NCI-H748 treated with DMSO at 0.1 percent for 48 hours (cell line): ENCODE measurements around the gene SBF1.
"Not testable (repeated sequence)": the region's sequence is repeated elsewhere in the genome, so short reads cannot be mapped to it uniquely, and the experiment has no call there.

Source experiments
- DNase-seq: peaks from one replicate; lab custom pipeline; 2025; lab: John Stamatoyannopoulos, UW

SBF1 gene, protein sequence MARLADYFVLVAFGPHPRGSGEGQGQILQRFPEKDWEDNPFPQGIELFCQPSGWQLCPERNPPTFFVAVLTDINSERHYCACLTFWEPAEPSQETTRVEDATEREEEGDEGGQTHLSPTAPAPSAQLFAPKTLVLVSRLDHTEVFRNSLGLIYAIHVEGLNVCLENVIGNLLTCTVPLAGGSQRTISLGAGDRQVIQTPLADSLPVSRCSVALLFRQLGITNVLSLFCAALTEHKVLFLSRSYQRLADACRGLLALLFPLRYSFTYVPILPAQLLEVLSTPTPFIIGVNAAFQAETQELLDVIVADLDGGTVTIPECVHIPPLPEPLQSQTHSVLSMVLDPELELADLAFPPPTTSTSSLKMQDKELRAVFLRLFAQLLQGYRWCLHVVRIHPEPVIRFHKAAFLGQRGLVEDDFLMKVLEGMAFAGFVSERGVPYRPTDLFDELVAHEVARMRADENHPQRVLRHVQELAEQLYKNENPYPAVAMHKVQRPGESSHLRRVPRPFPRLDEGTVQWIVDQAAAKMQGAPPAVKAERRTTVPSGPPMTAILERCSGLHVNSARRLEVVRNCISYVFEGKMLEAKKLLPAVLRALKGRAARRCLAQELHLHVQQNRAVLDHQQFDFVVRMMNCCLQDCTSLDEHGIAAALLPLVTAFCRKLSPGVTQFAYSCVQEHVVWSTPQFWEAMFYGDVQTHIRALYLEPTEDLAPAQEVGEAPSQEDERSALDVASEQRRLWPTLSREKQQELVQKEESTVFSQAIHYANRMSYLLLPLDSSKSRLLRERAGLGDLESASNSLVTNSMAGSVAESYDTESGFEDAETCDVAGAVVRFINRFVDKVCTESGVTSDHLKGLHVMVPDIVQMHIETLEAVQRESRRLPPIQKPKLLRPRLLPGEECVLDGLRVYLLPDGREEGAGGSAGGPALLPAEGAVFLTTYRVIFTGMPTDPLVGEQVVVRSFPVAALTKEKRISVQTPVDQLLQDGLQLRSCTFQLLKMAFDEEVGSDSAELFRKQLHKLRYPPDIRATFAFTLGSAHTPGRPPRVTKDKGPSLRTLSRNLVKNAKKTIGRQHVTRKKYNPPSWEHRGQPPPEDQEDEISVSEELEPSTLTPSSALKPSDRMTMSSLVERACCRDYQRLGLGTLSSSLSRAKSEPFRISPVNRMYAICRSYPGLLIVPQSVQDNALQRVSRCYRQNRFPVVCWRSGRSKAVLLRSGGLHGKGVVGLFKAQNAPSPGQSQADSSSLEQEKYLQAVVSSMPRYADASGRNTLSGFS (N-terminal part only)

DNA sequence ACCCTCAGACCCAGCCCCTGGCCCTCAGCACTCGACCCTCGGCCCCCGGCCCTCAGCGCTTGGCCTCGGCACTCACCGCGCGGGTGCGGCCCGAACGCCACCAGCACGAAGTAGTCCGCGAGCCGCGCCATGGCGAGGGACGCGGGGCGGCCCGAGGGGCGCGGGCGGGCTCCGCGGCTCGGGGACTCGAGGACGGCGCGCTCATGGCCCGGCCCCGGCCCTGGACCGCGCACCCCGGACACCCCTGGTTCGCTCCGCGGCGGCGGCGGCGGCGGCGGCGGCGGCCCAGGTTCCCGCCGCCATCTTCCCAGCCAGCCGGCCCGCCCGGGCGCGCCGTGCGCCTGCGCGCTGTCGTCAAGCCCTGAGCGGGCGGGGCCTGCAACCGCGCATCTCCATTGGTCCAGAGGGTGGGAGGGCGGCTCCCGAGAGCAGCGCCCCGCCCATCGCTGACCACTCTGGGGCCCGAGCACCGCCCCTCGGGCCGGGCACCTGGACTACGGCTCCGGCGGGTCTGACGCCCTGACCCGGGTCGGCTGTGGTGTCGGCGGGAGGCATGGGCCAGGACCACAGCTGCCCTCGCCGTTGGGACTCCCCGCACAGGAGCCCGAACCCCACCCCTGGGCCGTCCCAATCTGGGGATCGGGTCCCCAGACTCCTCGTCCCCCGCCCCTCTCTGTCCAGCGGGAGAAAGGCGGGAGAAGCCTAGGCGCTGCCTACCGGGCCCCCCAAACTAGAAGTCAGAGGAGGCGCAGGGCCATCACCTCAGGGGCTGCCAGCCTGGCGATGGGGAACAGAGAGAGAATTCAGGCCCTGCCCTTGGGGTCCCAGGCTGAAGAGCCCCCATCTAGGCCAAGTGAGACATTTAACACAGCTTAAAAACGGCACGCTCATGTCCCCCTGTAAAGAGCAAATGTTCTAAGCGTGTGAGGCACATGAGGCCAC is at the start of gene SBF1:
Gene SBF1, minus strand, starts transcription at position 326 of the 942 bp plus-strand sequence. Its CDS starts 195 bp downstream, at position 131.
- DNase-seq = peak; percentile 77

DNA sequence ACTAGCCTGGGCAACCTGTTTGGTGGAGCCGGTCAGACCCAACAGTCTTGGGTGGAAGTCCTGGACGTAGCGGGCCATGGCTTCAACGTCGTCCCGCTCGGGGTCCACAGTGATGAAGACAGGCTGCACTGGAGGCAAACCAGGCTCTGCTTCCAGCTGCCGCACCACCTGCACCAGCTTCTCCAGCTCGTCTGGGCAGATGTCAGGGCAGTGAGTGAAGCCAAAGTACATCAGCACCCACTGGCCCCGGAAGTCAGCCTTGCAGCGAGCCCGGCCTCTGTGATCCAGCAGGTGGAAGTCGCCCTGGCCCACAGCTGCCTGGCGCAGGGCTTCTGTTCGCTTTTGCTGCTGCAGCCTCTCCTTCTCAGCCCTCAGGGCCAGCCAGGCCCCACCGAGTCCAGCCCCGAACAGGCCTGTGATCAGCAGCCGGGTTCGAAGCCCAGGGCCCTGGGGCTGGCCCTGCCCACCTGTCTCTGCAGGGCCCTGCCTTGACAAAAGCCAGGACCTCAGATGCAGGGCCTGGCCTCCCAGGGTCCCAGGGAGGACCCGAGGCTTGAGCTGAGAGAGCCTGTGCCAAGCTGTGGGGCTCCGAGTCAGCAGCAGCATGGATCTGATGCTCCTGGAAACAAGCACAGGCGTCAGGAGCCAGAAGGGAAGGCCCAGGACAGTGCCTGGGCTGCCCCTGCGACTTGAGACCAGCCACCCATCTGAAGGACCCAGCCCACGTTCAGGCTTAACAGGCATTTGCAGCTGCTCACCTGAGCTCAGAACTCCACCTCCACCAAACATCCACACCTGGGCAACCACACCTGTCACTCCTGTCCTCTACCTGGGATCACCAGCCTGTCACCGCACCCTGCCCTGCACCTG is 49.2 kb upstream of the SBF1 start:
- no peak for DNase-seq

DNA sequence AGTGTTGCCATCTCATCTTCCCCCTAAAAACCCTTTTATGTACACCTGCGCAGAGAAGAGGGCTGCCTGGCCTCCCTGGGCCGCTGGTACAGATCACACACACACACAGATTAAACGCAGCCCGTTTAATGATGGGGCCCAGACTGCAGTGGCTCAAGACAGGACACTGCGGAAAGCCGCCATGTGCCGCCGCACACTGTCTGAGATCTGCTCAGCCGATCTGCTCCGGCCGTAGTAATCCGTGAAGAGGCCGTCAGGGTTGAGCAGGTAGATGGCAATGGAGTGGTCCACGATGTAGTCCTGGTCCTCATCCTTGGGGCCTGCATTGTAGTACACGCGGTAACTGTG is 48.6 kb upstream of the SBF1 start:
- DNase-seq = no peak

DNA sequence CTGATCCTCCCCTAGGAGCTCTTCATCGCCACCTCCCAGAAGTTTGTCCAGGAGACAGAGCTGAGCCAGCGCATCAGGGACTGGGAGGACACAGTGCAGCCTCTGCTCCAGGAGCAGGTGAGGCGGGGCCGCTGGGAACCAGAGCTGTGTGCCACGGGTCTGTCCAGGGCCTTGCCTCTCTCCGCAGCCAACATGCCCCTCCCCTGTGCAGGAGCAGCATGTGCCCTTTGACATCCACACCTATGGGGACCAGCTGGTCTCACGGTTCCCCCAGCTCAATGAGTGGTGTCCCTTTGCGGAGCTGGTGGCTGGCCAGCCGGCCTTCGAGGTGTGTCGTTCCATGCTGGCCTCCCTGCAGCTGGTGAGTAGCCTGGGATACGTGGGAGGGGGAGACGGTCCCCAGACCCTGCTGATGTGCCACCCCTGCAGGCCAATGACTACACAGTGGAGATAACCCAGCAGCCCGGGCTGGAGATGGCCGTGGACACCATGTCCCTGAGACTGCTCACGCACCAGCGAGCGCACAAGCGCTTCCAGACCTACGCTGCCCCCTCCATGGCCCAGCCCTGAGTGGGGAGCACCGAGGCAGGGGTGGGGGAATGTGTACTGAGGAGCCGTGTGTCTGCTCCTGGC is 48.1 kb upstream of the SBF1 start:
- DNase-seq = no peak

DNA sequence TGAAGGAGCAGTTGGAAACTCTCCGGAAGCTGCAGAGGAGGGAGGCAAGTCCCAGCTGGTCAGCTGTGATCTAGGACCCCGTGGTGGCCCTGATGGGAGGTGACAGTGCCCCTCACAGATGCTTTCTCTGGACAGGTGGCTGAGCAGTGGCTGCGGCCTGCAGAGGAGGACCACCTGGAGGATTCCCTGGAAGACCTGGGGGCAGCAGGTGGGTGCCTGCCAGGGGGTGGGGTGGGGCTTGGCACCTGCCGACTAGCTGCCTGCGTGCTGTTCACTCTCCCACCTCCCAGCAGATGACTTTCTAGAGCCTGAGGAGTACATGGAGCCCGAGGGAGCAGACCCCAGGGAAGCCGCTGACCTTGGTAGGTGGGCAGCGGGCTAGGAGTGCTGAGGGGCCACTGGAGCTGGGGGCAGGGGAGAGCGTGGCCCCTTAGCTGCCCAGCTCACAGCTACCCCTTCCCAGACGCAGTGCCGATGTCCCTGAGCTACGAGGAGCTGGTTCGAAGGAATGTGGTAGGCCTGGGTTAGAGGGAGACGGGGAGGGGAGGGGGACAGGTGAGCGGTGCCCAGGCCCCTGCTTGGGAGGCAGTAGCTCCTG is 47.5 kb upstream of the SBF1 start:
- no peak for DNase-seq

DNA sequence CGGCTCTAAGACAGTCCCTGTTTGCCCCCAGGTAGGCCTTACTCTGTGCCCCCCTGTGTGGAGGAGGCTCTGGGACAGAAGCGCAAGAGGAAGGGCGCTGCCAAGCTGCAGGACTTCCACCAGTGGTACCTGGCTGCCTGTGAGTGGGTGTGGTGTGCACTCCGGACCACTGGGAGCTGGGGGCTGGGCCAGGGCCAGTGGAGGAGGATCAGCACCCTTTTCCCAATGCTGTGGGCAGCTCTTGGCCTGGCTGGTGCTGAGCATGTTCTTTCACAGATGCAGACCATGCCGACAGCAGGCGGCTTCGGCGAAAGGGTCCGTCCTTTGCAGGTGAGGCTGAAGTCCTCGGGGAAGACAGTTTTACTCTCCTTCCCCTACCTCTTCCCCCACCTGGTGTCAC is 46.9 kb upstream of the SBF1 start:
- DNase-seq = no peak

DNA sequence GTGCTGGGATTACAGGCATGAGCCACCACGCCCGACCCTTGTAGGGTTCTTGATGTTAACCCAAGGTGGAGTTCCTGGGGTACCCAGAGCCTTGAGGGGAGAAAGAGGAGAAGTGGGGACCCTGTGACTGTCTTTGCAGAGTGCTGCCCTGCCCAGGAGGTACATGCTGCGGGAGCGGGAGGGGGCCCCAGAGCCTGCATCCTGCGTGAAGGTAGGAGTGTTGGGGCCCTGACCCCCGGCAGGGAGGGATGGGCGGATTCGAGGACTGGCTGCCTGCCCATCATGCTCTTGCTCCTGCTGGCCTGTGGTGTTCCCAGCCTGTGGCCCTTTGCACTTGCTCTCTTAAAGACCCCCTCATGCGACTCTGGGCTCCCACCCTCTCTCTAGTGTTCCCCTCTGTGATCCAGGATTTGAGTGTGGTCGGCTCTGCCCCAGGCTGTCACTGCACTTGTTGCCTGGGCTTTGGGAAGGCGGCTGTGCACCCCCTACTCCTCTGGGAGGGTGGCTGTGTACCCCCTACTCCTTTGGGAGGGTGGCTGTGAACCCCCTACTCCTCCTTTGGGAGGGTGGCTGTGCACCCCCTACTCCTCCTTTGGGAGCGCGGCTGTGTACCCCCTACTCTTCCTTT is 46.1 kb upstream of the SBF1 start:
- DNase-seq = no peak

DNA sequence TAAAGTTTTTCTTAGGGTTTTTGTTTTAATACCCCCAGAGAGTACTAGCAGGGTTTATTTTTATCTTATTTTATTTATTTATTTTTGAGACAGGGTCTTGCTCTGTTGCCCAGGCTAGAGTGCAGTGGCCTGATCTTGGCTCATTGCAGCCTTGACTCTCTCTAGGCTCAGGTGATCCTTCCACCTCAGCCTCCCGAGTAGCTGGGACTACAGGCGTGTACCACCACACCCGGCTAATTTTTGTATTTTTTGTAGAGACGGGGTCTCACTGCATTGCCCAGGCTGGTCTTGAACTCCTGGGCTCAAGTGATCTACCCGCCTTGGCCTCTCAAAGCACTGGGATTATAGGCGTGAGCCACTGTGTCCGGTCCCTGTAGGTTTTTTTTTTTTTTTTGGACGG is 45.3 kb upstream of the SBF1 start:
- not testable (repeated sequence) for DNase-seq

DNA sequence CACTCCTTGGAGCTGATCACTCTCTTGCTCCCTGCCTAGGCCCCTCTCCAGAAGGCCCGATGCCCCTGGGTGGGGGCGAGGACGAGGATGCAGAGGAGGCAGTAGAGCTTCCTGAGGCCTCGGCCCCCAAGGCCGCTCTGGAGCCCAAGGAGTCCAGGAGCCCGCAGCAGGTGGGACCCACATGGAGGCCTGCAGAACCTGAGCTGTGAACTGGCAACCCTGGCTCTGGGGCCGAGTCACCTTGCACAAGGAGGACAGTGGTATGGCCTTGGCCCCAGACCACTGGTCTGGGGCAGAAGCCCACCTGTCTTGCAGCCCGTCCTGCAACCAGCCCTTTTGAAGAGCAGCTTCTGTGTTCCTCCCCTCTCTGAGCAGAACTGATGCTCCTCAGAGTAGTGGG is 44.3 kb upstream of the SBF1 start:
- DNase-seq = no peak

DNA sequence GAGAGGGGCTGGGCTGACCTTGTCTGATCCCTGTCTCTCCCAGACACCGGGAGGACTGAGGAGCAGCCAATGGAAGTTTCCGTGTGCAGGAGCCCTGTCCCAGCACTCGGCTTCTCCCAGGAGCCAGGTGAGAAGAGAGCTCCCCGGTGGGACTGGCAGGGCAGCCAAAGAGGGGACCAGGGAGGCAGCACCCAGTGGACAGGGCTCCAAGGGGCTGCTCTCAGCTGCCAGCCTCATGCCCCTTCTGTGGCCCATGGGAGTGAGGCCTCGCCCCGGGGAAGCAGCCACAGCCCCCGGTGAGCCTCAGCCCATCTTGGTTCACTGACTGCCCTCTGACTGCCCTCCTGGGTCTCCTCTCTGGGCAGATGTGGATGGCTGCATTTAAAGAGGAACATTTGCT is 43.8 kb upstream of the SBF1 start:
- no peak for DNase-seq

DNA sequence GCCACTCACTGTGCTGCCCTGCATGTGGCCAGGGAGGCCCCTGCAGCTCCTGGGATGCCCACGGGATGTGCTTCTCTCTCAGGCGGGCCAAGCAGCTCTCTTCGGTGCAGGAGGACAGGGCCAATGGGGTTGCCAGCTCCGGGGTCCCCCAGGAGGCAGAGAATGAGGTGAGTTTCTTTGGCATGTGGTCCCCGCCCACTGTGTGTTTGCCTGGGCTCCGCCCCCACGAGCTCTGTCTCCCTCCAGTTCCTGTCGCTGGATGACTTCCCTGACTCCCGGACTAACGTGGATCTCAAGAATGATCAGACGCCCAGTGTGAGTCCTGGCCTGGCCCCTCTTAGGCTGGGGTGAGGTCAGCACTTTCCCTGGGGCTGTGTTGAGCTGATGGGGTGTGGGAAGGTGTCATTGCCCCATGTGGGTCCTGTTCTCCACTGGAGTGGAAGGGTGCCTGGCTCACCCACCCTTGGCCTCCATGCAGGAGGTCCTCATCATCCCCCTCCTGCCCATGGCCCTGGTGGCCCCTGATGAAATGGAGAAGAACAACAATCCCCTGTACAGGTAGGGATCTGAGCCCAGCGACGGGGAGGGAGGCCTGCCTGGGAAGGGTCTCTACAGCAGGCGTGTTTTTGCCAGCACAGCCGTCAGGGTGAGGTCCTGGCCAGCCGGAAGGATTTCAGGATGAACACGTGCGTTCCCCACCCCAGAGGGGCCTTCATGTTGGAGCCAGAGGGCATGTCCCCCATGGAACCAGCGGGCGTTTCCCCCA is 42.8 kb upstream of the SBF1 start:
- DNase-seq = no peak

DNA sequence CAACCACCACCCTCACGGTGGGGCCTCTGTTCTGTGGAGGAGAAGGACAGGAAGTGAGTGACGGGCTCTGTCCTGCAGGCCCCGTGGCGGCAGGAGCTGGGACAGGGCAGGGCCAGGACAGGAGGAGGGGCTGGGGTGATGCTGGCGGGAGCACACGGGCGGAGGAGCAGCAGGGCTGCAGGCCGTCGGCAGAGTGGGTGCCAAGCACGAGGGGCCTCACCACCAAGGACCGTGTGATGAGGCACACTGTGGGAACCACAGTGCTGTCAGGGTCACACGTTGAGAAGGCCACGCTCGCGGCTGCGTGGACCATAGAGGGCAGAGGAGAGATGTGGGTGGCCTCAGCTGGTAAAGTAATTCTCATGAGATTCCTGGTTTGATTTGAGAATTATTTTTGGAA is 42.1 kb upstream of the SBF1 start:
- DNase-seq = no peak

DNA sequence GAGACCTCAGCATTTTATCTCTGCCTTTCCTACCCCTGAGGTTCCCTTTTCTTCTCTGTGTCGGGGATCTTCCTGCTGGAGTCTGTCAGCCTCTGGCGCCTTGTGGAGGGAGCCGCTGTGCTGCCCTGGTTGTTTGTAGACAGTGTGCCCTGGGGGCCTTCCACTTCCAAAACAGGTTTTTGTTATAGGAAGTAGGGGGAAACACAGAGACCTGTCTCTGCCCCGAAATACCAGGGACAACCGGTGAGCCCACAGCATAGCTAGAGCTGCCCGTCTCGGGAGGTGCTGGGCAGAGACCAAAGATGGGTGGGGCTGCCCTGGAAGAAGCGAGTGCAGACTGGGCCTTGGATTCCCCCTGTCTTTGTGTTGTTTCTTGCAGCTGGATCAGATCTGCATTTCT is 41.2 kb upstream of the SBF1 start:
- no peak for DNase-seq

DNA sequence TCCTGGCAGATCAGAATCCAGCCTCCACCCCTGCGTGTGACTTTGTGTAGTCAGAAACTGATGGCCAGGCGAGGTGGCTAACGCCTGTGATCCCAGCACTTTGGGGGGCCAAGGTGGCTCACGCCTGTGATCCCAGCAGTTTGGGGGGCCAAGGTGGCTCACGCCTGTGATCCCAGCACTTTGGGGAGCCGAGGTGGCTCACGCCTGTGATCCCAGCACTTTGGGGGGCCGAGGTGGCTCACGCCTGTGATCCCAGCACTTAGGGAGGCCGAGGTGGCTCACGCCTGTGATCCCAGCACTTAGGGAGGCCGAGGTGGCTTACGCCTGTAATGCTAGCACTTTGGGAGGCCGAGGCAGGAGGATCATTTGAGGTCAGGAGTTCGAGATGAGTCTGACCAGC is 38.3 kb upstream of the SBF1 start:
- DNase-seq = no peak

DNA sequence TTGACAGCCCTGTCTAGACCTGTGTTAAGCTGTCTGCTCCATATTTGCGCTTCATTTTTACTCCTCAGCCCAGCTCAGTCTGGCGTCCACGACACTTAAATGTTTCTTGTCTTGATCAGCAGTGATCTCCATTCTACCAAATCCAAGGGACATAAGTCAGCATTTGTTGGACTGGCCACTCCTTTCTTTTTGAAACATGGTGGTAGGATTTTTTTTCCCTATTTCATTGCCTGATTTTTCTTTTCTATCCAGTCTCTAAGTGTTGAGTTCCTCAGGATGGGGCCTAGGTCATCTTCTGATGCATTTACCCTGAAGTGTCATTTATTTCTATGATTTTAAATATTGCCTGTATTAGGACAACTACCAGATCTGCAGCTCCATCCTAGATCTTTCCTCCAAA is 34.1 kb upstream of the SBF1 start:
- DNase-seq = no peak

DNA sequence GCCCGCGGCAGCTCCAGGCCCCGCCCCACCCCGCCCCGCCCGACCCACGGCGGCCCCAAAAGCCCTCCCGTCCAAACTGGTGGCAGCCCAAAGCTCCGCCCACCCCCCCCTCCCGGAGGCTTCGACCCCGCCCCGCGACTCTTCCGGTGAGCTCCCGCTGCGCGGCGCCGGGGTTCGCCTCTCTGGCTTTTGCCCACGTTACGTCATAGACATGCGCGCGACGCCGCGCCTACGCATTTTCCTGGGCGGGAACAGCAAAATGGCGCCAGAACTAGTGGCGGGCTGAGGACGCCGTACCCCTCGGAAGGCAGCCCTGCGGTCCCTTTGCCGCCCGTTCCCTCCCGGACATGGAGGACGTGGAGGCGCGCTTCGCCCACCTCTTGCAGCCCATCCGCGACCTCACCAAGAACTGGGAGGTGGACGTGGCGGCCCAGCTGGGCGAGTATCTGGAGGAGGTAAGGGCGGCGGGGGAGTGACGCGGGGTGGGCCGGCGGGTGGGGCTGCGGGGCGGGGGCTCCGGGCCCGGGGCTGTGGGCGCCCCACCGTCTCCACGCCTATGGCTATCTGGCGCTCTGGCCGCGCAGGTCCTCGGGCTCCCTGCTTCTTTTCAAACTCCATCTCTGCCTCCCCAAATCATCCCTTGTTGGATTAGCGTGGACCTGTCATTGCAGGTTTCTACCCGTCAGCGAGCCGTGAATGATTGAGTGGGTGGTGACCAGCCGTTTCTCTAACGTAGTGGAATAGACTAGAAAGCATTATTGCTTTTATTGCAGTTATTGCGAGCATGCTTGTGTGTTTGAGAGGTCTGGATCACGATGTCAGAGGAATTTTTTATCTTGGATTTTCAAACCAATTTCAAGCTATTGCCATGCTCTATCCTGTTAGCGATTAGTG is 33.4 kb upstream of the SBF1 start, which contains the start of gene NCAPH2:
Gene NCAPH2, plus strand, starts transcription at position 234 of the 894 bp plus-strand sequence. Its CDS starts 114 bp downstream, at position 348.
- peak; percentile 90 for DNase-seq

DNA sequence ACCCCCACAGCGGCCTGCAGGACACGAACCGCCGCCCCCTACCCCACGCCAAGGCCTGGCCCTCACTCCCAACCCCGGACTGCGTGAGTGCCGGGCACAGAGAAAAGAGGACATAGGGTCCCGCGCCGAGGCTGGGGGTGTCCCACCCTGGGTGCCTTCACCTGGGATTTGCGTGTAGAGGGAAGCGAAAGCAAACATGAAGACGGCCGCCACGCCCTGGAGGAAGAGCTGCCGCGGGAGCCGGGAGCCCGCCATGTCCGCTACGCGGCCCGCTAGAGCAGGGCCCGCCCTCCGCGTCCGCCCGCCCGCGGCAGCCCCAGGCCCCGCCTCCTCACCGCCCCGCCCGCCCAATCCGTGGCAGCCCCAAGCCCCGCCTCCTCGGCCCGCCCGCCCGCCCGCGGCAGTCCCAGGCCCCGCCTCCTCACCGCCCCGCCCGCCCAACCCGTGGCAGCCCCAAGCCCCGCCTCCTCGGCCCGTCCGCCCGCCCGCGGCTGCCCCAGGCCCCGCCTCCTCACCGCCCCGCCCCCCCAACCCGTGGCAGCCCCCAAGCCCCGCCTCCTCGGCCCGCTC is 32.7 kb upstream of the SBF1 start, which contains the start of gene LMF2:
Gene LMF2, minus strand, starts transcription at position 282 of the 570 bp plus-strand sequence. Its CDS starts 27 bp downstream, at position 255.
- DNase-seq = peak; percentile 89
